ENCODE data around the gene CDX1. TPM values are rescaled to one million over a fixed set of nuclear protein-coding genes. Genes with fewer than 3 reads are reported as not detected.

Gene CDX1
- total RNA-seq, 4 donors from 2014 or later = 0.26 to 0.76 TPM; not detected in 2

- H3K27ac ChIP-seq = no peak overlapping the region
- H3K27me3 ChIP-seq = no peaks in the 10 kb centered on the region
- 90% methylated on average over 4 of the region's 6 CpGs for WGBS
- peaks cover 4% of the 10 kb centered on the region for H3K4me1 ChIP-seq
- H3K9me3 ChIP-seq = no peaks in the 10 kb centered on the region
- no peak overlapping the region for H3K4me3 ChIP-seq
- H3K36me3 ChIP-seq = no peaks in the 10 kb centered on the region
- no peak for TF ChIP-seq EP300 (IDR thresholded peaks at IDR 0.05)
- no peak for DNase-seq (ENCODE audit: low spot score in 2 of 2)
These were observed 40.2 kb downstream of the CDX1 start for GRCh38 chr5:150206779-150207115.

GRCh38 chr5:150208187-150209098, 41.9 kb downstream of the CDX1 start:
- Histone ChIP-seq H3K27ac (no peak overlapping the region), H3K4me1 (peaks cover 7% of the 10 kb centered on the region), H3K9me3 (no peaks in the 10 kb centered on the region), H3K4me3 (no peak overlapping the region), H3K27me3 (no peaks in the 10 kb centered on the region), H3K36me3 (no peaks in the 10 kb centered on the region)
- 71% methylated on average over 16 of the region's 19 CpGs for WGBS
- DNase-seq (ENCODE audit: low spot score in 2 of 2) = no peak
- TF ChIP-seq POLR2AphosphoS5 (IDR thresholded peaks at IDR 0.05) = no peak
- no peak for TF ChIP-seq CTCF (IDR thresholded peaks at IDR 0.05)
- no peak for TF ChIP-seq EP300 (IDR thresholded peaks at IDR 0.05)
- no peak for TF ChIP-seq POLR2A (IDR thresholded peaks at IDR 0.05)

- TF ChIP-seq POLR2A (IDR thresholded peaks at IDR 0.05) = no peak
- TF ChIP-seq EP300 (IDR thresholded peaks at IDR 0.05) = no peak
- no peak for TF ChIP-seq CTCF (IDR thresholded peaks at IDR 0.05)
- no peak for TF ChIP-seq POLR2AphosphoS5 (IDR thresholded peaks at IDR 0.05)
- 78% methylated on average over 17 of the region's 21 CpGs for WGBS
- H3K27me3 ChIP-seq = no peaks in the 10 kb centered on the region
- H3K36me3 ChIP-seq = no peaks in the 10 kb centered on the region
- no peaks in the 10 kb centered on the region for H3K9me3 ChIP-seq
- peak in 1 of 2 donors; percentile 77 for DNase-seq (ENCODE audit: low spot score in 2 of 2)
- peaks cover 8% of the 10 kb centered on the region for H3K4me1 ChIP-seq
- H3K4me3 ChIP-seq = no peak overlapping the region
- no peak overlapping the region for H3K27ac ChIP-seq
These were observed 42.6 kb downstream of the CDX1 start for GRCh38 chr5:150209099-150209635.

GRCh38 chr5:150210644-150211043, 44.1 kb downstream of the CDX1 start:
- WGBS = 66% methylated on average over 6 of the region's 6 CpGs
- no peaks in the 10 kb centered on the region for H3K36me3 ChIP-seq
- H3K4me1 ChIP-seq = peaks cover 11% of the 10 kb centered on the region
- H3K27me3 ChIP-seq = no peaks in the 10 kb centered on the region
- no peak overlapping the region for H3K4me3 ChIP-seq
- H3K9me3 ChIP-seq = no peaks in the 10 kb centered on the region
- TF ChIP-seq CTCF (IDR thresholded peaks at IDR 0.05) (no peak), EP300 (IDR thresholded peaks at IDR 0.05) (no peak), POLR2AphosphoS5 (IDR thresholded peaks at IDR 0.05) (no peak), POLR2A (IDR thresholded peaks at IDR 0.05) (no peak)
- DNase-seq (ENCODE audit: low spot score in 2 of 2) = no peak
- H3K27ac ChIP-seq = no peak overlapping the region

- no peak for TF ChIP-seq POLR2A (IDR thresholded peaks at IDR 0.05)
- no peak for TF ChIP-seq EP300 (IDR thresholded peaks at IDR 0.05)
- TF ChIP-seq POLR2AphosphoS5 (IDR thresholded peaks at IDR 0.05) = no peak
- TF ChIP-seq CTCF (IDR thresholded peaks at IDR 0.05) = no peak
- Histone ChIP-seq H3K9me3 (no peaks in the 10 kb centered on the region), H3K4me3 (no peak overlapping the region), H3K36me3 (no peaks in the 10 kb centered on the region), H3K4me1 (peaks cover 11% of the 10 kb centered on the region), H3K27ac (no peak overlapping the region), H3K27me3 (no peaks in the 10 kb centered on the region)
- 78% methylated on average over 7 of the region's 15 CpGs for whole genome bisulfite sequencing
- DNase-seq (ENCODE audit: low spot score in 2 of 2) = no peak
These were observed 44.8 kb downstream of the CDX1 start for GRCh38 chr5:150211156-150212030.
